Subcutaneous abdominal adipose tissue (tissue), 5 donors: Measurements from ENCODE around the gene ALG9.
"Not testable (repeated sequence)": the region's sequence is repeated elsewhere in the genome, so short reads cannot be mapped to it uniquely, and the experiment has no call there.

Experiments
- H3K27ac ChIP-seq: one replicate; pipeline ENCODE4 v1.7.0; 2013; ENCODE audit warnings: low read depth, mild to moderate bottlenecking, inconsistent platforms, low read length, moderate library complexity
- H3K27me3 ChIP-seq, 5 donors: one replicate each; pipeline ENCODE4 v1.7.0; 2013; ENCODE audit warnings: low read length in 5 of 5, inconsistent platforms in 1 of 5; ENCODE audit not compliant: control insufficient read depth in 5 of 5, insufficient read depth in 4 of 5
- H3K36me3 ChIP-seq, 5 donors: one replicate each; pipeline ENCODE4 v1.7.0; 2013; ENCODE audit warnings: low read length in 5 of 5; ENCODE audit not compliant: control insufficient read depth in 5 of 5, insufficient read depth in 5 of 5
- H3K4me1 ChIP-seq, 5 donors: one replicate each; pipeline ENCODE4 v1.7.0; 2013; ENCODE audit warnings: low read length in 5 of 5, mild to moderate bottlenecking in 3 of 5, moderate library complexity in 1 of 5; ENCODE audit not compliant: control insufficient read depth in 5 of 5, insufficient read depth in 5 of 5
- H3K4me3 ChIP-seq, 5 donors: one replicate each; pipeline ENCODE4 v1.7.0; 2013; ENCODE audit warnings: low read length in 5 of 5, low read depth in 1 of 5
- H3K9ac ChIP-seq, 5 donors: one replicate each; pipeline ENCODE4 v1.7.0; 2013; ENCODE audit warnings: low read length in 5 of 5, mild to moderate bottlenecking in 4 of 5, moderate library complexity in 3 of 5
- H3K9me3 ChIP-seq, 5 donors: one replicate each; pipeline ENCODE4 v1.7.0; 2013; ENCODE audit warnings: low read length in 5 of 5; ENCODE audit not compliant: control insufficient read depth in 5 of 5
- donor health status: healthy.
- donor health status: healthy.
- donor health status: healthy.
- donor health status: healthy.
- donor health status: healthy.

The ALG9 gene

DNA sequence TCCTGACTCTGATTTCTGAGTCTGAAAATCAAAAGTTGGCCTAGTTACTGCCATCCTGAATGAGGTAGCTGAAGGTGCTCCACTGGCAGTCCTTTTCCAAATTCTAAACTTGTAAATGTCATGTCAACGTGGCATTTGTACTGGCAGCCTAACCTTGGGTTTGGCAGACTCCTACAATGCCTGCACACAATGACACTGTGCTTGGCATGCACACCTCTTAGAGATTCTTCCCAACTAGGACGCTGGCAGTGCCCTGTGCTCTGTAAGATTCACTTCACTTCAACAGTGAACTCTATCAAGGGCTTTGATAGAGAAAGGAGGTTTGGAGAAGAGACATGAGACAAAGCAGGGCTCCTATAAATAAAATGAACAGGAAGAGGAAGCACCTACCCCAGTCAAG, 83.3 kb downstream of the ALG9 start:
- H3K9ac ChIP-seq = no peak overlapping the region
- no peak overlapping the region for H3K4me3 ChIP-seq
- peak overlapping the region; percentile 13 for H3K27ac ChIP-seq
- peaks cover 0 to 10% (median 6%) of the 10 kb centered on the region in 5 donors for H3K4me1 ChIP-seq
- no peaks in the 10 kb centered on the region for H3K27me3 ChIP-seq
- H3K36me3 ChIP-seq = peaks cover 13 to 34% (median 23%) of the 10 kb centered on the region in 5 donors
- H3K9me3 ChIP-seq = no peaks in the 10 kb centered on the region

DNA sequence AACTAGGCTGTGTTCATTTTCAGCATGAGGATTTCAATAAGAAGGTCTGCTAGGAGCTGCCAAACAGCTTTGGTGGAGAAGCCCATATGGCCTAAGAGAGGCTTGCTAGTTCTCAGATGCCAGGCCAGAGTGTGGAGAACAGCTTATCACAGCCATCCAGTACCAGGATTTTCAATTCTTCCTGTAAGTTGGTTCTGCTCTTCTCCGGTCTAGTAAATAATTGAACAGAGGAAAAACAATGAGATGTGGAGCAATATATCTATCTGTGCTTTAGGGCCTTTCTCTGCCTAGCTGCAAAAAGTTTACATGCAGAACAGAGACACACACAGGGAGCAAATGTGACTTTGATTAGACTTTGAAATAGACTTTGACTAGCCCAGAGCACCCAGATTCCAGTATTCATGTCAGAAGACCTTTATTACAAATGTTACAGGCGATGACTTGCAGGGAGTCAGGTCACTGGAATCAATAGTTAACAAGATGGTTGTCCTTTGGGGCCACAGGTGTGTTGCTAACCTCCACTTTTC, 85.4 kb downstream of the ALG9 start:
- Histone ChIP-seq H3K9ac (peak overlapping the region in 3 of 5 donors; percentile 12 to 41 (median 28)), H3K9me3 (no peaks in the 10 kb centered on the region), H3K27ac (peak overlapping the region; percentile 21), H3K27me3 (no peaks in the 10 kb centered on the region), H3K36me3 (peaks cover 13 to 27% (median 20%) of the 10 kb centered on the region in 5 donors), H3K4me3 (no peak overlapping the region), H3K4me1 (peaks cover 0 to 10% (median 6%) of the 10 kb centered on the region in 5 donors)

GRCh38 chr11:111785076-111785475, 86.3 kb downstream of the ALG9 start:
- Histone ChIP-seq H3K27me3 (no peaks in the 10 kb centered on the region), H3K36me3 (peaks cover 13 to 27% (median 20%) of the 10 kb centered on the region in 5 donors), H3K4me1 (peaks cover 0 to 10% (median 6%) of the 10 kb centered on the region in 5 donors), H3K9me3 (no peaks in the 10 kb centered on the region), H3K27ac (peak overlapping the region; percentile 21), H3K9ac (no peak overlapping the region), H3K4me3 (no peak overlapping the region)

DNA sequence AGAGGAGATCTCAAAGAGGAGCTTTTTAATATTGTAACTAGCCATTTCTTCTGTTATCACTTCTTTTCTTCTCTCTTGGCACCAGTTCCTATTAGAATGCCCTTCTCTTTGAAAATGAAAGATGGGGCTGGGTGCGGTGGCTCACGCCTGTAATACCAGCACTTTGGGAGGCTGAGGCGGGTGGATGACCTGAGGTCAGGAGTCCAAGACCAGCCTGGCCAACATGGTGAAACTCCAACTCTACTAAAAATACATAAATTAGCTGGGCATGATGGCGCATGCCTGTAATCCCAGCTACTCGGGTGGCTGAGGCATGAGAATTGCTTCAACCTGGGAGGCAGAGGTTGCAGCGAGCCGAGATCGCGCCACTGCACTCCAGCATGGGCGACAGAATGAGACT, 87.1 kb downstream of the ALG9 start:
- not testable (repeated sequence) for H3K4me3 ChIP-seq, H3K27ac ChIP-seq, H3K27me3 ChIP-seq, H3K9me3 ChIP-seq, H3K9ac ChIP-seq
- peaks cover 13 to 27% (median 20%) of the 10 kb centered on the region in 5 donors for H3K36me3 ChIP-seq
- H3K4me1 ChIP-seq = peaks cover 0 to 10% (median 6%) of the 10 kb centered on the region in 5 donors

DNA sequence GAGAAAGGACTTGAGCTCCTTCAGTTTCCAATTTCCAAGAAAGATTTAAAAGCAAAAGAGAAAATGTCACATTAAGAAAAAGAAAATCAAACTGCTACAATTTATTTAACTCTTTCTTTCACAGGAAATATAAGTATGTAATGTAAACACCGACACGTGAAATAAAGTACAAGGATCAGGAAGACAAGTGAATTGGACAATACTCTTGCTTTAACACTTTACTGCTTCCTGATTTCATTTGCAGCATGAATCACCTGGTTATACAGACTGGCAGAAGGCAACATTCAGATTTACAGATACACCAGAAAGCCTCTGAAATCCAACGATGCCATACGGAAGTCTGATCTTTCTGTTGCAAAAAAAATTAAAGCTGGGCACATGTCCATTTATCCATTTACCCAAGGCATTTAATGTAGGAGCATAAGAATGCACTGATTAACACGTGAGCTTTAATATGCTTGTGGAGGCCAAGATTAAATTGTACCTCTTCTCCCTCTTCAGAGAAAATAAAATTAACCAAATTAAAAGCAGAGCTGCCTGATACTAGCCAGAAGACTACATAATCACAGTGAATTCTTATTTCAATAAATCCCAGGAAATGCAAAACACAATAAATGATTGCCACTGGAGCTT, 89.2 kb downstream of the ALG9 start:
- no peaks in the 10 kb centered on the region for H3K27me3 ChIP-seq
- peaks cover 0 to 12% (median 8%) of the 10 kb centered on the region in 5 donors for H3K4me1 ChIP-seq
- no peaks in the 10 kb centered on the region for H3K9me3 ChIP-seq
- H3K4me3 ChIP-seq = no peak overlapping the region
- H3K36me3 ChIP-seq = peaks cover 13 to 27% (median 20%) of the 10 kb centered on the region in 5 donors
- no peak overlapping the region for H3K9ac ChIP-seq
- H3K27ac ChIP-seq = no peak overlapping the region

DNA sequence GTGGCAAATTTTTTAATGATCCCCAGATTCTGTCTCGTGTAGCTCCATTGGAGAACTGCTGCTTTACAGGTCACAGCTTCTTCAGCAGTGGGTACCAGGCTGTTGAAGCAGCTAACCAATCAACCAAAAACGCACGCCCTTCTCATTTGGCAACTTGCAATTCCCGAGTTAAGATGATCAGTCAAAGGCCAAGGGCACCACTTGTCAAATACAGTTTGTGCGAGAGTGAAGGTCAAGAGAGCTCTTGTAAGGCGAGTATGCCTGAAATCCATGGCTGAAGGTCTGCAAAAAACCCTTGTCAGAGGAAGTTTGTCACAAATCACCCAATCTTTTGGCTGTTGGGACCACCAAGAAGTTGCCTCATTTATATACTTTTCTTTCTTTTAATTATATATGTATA, 92.3 kb downstream of the ALG9 start:
- H3K4me1 ChIP-seq = peaks cover 4 to 37% (median 18%) of the 10 kb centered on the region in 5 donors
- H3K27ac ChIP-seq = no peak overlapping the region
- H3K9me3 ChIP-seq = no peaks in the 10 kb centered on the region
- H3K9ac ChIP-seq = no peak overlapping the region
- H3K4me3 ChIP-seq = no peak overlapping the region
- no peaks in the 10 kb centered on the region for H3K27me3 ChIP-seq
- H3K36me3 ChIP-seq = peaks cover 0 to 7% (median 5%) of the 10 kb centered on the region in 5 donors

GRCh38 chr11:111778047-111778558, 93.3 kb downstream of the ALG9 start:
- Histone ChIP-seq H3K4me3 (no peak overlapping the region), H3K9me3 (no peaks in the 10 kb centered on the region), H3K27ac (peak overlapping the region; percentile 81), H3K27me3 (no peaks in the 10 kb centered on the region), H3K36me3 (no peaks in the 10 kb centered on the region), H3K4me1 (peaks cover 4 to 37% (median 18%) of the 10 kb centered on the region in 5 donors), H3K9ac (peak overlapping the region in 2 of 5 donors; percentile 33 to 47)

- H3K9ac ChIP-seq = peak overlapping the region in 2 of 5 donors; percentile 47 to 67
These were observed 94.0 kb downstream of the ALG9 start for GRCh38 chr11:111777094-111778046.

GRCh38 chr11:111776398-111777093, 94.8 kb downstream of the ALG9 start:
- Histone ChIP-seq H3K27ac (peak overlapping the region; percentile 81), H3K4me3 (no peak overlapping the region), H3K27me3 (no peaks in the 10 kb centered on the region), H3K36me3 (no peaks in the 10 kb centered on the region), H3K9ac (peak overlapping the region in 2 of 5 donors; percentile 41 to 67), H3K9me3 (no peaks in the 10 kb centered on the region), H3K4me1 (peaks cover 4 to 37% (median 18%) of the 10 kb centered on the region in 5 donors)

More at GRCh38 chr11:111777094-111778046, 94.0 kb downstream of the ALG9 start:
- H3K4me1 ChIP-seq = peaks cover 4 to 37% (median 18%) of the 10 kb centered on the region in 5 donors
- H3K9me3 ChIP-seq = no peaks in the 10 kb centered on the region
- no peaks in the 10 kb centered on the region for H3K27me3 ChIP-seq
- peak overlapping the region; percentile 81 for H3K27ac ChIP-seq
- no peaks in the 10 kb centered on the region for H3K36me3 ChIP-seq
- H3K4me3 ChIP-seq = no peak overlapping the region
